Astrocyte of the spinal cord (primary cell): Measurements from ENCODE around the gene UNC5B.
"Not testable (repeated sequence)": the region's sequence is repeated elsewhere in the genome, so short reads cannot be mapped to it uniquely, and the experiment has no call there.

Experiments
- DNase-seq: peaks from one replicate; pipeline ENCODE4 v3.0.0; 2011; ENCODE audit warnings: low read depth, low spot score
- H3K4me3 ChIP-seq: 2 replicates; pipeline ENCODE4 v1.5.1; 2011; ENCODE audit warnings: low read depth, mild to moderate bottlenecking, low read length, moderate library complexity
- CTCF ChIP-seq: IDR thresholded peaks from 2 replicates; pipeline ENCODE4 v1.5.1; 2012; ENCODE audit warnings: low read depth, mild to moderate bottlenecking, low read length, inconsistent platforms
- in situ Hi-C: cut with HindIII; loops from 2 replicates; pipeline ENCODE4 v1.10.0; 2017; ENCODE audit warnings: low sequenced_read_pairs

The UNC5B gene

GRCh38 chr10:71295641-71296040, 83.3 kb downstream of the UNC5B start:
- no peak for DNase-seq
- TF ChIP-seq CTCF, result no peak

GRCh38 chr10:71296086-71296485, 83.7 kb downstream of the UNC5B start:
- DNase-seq, result no peak
- in situ Hi-C loops, result no loop called here
- H3K4me3 ChIP-seq, result no peak overlapping the region
- TF ChIP-seq CTCF, result no peak

More at GRCh38 chr10:71295641-71296040, 83.3 kb downstream of the UNC5B start:
- in situ Hi-C loops, result no loop called here
- no peak overlapping the region for H3K4me3 ChIP-seq

GRCh38 chr10:71296811-71297210, 84.4 kb downstream of the UNC5B start:
- H3K4me3 ChIP-seq, DNase-seq, in situ Hi-C loops: not testable (repeated sequence)

- H3K4me3 ChIP-seq, result no peak overlapping the region
- in situ Hi-C loops, result no loop called here
- no peak for DNase-seq
- TF ChIP-seq CTCF, result no peak
Observed at GRCh38 chr10:71297343-71297742, 85.0 kb downstream of the UNC5B start.

- in situ Hi-C loops, result no loop called here
- H3K4me3 ChIP-seq, result no peak overlapping the region
- TF ChIP-seq CTCF, result no peak
- DNase-seq, result no peak
Observed at GRCh38 chr10:71299071-71299785, 86.9 kb downstream of the UNC5B start.

GRCh38 chr10:71300555-71301370, 88.4 kb downstream of the UNC5B start:
- DNase-seq, result no peak
- no peak for TF ChIP-seq CTCF
- no peak overlapping the region for H3K4me3 ChIP-seq
- in situ Hi-C loops, result no loop called here

GRCh38 chr10:71301371-71301916, 89.1 kb downstream of the UNC5B start:
- H3K4me3 ChIP-seq, result no peak overlapping the region
- in situ Hi-C loops, result no loop called here
- DNase-seq, result no peak
- TF ChIP-seq CTCF, result no peak
